SKM-1 (cell line): ENCODE measurements around the gene AURKB.
"Not testable (repeated sequence)": the region's sequence is repeated elsewhere in the genome, so short reads cannot be mapped to it uniquely, and the experiment has no call there.

Source experiments
- DNase-seq: peaks from one replicate; lab custom pipeline; 2025; ENCODE audit not compliant: unreplicated experiment; lab: John Stamatoyannopoulos, UW

AURKB gene

DNA sequence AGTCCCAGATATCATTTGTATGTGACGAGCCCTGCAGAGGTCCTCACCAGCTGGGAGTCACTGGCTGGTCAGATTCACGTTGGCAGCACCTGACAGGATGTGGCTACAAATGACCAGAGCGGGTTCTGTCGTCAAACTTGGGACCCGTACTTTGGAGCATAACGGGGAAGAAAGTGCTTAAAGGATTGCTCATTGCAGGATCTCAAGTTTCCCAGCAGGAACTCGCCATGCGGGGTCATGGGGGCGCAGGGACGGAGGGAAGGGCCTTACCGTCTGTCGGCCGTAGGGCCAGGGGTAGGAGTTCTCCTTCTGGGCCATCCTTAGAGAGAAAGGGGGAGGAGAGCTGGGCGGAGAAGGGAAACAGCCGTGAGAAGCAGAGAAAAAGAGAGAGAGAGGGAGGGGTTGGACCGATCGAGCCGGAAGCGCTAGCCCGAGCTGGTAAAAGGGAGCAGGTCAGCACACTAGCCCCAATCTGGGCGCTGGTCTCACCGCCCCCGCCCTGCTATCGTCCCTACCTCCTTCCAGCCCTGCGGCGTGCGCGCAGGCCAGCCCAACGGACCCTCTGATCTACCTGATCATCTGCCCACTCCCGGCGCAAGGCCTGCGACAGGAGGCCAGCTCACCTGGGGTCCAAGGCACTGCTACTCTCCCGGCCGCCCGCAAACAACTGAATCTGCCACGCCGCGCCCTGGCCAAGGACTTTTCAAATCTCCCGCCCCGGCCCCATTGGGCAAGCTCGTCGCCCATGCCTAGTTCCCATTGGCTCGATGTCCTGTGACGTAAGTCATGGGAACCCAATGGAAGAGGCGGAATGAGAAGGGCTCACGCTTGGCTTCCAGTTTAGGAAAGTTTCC lies at the start of gene AURKB:
TSS of gene AURKB (minus strand) at position 669 of the 854 bp plus-strand sequence. CDS start at position 318, 351 bp downstream.
- DNase-seq, result peak; percentile 64

DNA sequence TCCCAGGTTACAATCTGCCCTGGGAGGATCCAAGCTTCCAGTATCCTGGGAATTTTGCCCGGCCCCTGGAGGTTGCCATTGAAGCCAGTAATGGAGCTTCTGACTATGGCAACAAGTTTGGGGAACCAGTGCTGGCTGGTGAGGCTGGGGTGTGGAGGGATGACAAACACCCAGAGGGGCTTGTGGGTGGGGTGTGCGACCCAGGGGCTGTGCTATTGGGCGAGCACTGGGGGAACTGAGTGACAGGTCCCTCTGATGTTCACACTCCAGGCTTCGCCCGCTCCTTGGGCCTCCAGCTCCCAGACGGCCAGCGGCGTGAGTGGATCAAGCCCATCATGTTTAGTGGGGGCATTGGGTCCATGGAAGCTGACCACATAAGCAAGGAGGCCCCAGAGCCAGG lies 47.4 kb upstream of the AURKB start:
- DNase-seq, result no peak

DNA sequence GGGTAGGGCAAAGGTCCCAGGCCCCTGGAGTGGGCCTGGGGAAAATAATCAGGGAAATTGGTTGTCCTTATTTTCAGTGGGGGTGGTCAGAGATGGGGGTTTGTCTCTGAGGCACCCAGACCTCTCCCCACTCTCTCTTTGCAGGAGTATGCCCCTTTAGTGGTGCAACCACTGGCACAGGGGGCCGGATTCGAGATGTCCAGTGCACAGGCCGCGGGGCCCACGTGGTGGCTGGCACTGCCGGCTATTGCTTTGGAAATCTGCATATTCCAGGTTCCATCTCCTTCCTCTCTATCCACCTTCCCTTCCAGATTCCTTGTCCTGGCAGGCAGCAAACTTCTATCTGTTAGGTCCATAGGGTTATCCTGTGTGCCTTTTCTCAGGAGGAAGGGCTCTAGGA lies 46.3 kb upstream of the AURKB start:
- no peak for DNase-seq

DNA sequence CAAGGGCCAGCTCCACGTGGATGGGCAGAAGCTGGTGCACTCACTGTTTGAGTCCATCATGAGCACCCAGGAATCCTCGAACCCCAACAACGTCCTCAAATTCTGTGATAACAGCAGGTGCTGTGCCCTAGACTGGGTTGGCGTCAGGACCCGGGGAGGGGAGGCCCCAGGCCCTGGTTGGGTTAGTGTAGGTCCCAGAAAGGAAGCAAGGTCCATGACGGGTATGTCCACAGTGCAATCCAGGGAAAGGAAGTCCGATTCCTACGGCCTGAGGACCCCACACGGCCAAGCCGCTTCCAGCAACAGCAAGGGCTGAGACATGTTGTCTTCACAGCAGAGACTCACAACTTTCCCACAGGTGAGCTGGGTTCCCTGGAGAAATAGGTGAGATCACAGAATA lies 45.9 kb upstream of the AURKB start:
- no peak for DNase-seq

DNA sequence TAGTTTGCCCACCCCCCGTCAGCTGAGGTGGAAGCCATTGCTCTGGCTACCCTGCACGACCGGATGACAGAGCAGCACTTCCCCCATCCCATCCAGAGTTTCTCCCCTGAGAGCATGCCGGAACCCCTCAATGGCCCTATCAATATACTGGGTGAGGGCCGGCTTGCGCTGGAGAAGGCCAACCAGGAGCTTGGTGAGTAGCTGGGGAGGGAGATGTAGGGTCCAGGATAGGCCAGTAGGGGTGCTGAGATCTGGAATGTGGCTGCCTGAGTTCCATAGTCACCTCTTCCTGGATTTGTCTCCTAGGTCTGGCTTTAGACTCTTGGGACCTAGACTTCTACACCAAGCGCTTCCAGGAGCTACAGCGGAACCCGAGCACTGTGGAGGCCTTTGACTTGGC lies 45.1 kb upstream of the AURKB start:
- no peak for DNase-seq

DNA sequence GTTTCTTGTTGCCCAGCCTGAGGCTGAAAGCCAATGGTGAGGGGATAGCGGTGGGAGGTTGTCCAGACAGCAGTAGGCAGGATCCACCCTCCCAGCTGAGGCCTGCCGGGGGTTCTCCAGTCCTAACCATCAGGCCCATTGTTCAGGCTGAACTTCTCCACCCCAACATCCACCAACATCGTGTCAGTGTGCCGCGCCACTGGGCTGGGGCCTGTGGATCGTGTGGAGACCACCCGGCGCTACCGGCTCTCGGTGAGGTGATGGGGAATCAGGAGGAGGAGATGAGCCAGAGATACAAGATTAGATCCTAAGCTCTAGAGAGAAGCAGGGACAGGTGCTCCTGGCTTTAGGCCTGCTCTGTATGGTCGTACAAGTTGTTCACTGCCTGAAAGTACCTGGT lies 44.5 kb upstream of the AURKB start:
- DNase-seq, result no peak

DNA sequence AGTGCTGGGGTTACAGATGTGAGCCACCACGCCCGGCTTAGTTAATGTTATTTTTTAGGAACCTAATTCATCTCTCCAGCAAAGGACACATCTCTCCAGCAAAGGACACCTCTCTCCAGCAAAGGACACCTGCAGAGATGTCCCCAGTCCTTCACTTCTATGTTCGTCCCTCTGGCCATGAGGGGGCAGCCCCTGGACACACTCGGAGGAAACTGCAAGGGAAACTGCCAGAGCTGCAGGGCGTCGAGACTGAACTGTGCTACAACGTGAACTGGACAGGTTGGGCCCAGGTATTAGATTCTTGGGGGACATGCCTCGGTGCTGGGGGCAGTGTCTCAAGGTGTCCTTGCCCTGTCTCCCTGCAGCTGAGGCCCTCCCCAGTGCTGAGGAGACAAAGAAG lies 43.4 kb upstream of the AURKB start:
- no peak for DNase-seq

DNA sequence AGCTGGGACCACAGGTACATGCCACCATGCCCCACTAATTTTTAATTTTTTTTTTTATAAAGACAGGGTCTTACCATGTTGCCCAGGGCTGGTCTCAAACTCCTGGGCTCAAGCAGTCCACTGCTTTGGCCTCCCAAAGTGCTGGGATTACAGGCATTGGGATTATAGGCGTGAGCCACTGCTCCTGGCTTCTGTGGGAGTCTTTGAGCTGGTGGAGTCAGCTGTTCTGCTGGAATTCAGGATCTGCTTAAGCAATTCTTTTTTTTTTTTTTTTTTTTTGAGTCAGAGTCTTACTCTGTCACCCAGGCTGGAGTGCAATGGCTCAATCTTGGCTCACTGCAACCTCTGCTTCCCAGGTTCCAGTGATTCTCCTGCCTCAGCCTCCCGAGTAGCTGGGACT lies 41.0 kb upstream of the AURKB start:
- not testable (repeated sequence) for DNase-seq

DNA sequence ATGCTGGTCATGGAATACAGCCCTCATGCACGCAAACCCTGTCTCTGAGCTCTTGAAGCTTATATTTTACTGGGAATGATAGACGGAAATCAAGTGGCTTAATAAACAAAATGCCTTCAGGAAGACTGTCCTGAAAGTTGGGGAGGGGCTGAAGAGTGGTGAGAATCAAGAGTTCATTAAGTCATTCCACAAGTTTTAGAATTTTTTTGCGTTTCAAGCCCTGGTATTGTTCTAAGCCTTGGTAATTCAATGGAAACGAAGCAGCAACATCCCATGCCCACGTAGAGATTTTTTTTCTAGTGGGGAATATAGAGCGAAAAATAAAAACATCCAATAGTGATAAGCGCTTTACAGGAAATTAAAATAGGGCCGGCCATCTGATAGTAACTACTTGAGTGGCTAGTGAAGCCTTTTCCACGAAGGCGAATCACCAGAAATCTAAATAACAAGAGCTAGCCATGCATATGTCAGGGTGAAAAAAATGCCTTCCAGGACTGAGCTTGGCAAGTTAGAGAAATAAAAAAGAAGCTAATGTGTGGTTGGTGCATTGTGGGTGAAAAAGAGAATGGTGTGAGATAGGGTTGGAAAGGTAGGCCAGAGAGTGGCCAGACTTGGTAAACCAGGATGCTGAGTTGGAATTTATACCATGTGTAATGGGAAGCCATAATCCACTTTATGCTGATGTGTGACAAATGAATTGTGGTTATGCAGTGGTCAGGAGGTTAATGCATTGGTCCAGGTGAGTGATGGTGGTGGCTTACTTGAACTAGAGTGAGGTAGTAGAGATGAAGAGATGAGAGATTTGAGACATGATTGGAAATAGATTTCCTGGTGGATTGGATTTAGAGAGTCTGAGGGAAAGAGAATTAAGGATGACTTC lies 39.5 kb upstream of the AURKB start:
- DNase-seq, result no peak

DNA sequence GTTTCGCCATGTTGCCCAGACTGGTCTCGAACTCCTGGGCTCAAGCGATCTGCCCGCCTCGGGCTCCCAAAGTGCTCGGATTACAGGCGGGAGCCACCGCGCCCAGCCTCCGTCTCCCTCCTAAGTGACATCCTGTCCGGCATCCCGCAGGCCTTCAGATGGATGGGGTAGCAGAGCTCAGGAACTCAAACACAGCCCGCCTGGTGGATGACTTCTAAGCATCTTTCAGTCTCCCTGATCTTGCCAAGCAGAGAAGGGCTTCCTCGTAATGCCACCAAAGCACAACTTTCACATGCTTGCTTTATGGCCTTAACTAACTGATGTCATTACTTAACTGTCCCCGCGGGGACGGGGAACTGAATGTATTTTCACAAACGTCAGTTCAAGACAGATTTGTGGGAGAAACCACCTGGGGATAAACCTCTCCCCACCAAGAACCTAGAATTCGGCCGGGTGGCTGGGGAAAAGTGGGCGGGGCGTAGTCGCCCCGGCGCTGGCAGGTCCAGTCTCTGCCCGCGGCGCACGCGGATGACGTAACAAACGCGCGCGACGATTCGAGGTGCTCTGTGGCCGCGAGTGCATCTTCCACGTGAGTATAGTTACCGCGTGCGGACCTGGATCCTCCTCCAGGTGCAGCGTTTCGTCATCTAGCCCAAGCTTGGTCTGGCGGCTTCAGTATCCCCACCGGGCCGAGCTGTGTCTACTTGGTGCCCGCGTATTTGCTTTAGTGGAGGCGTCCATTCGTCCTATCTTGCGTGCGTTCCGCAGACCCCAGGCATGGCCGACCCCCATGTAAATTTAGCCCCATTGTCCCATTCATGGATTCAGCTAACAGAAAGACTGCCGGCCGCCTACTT lies 38.6 kb upstream of the AURKB start, which contains the start of gene PFAS:
TSS of gene PFAS (plus strand) at position 539 of the 857 bp plus-strand sequence. CDS start 4,649 bp downstream, outside the sequence.
- DNase-seq, result peak; percentile 40

DNA sequence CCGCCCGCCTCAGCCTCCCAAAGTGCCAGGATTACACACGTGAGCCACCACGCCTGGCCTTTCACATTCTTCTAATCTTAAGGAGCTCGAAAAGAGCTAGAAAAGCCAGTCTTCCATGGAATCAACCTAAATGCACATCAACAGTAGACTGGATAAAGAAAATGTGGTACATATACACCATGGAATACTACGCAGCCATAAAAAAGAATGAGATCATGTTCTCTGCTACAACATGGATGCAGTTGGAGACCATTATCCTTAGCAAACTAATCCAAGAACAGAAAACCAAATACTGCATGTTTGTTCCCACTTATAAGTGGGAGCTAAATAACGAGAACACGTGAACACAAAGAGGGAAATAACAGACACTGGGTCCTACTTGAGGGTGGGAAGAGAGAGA lies 34.4 kb upstream of the AURKB start:
- no peak for DNase-seq

DNA sequence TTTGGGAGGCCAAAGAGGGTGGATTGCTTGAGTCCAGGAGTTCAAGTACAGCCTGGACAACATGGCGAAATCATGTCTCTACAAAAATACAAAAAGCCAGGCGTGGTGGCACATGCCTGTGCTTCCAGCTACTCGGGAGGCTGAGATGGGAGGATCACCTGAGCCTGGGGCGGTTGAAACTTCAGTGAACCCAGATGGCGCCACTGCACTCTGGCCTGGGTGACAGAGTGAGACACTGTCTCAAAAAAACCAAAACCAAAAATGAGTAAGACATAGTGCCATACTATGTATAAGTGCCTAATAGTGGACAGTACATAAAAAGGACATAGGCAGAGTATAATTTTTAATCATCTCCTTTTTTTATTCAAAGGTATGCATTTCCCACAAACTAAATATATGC lies 33.5 kb upstream of the AURKB start:
- DNase-seq, result no peak

DNA sequence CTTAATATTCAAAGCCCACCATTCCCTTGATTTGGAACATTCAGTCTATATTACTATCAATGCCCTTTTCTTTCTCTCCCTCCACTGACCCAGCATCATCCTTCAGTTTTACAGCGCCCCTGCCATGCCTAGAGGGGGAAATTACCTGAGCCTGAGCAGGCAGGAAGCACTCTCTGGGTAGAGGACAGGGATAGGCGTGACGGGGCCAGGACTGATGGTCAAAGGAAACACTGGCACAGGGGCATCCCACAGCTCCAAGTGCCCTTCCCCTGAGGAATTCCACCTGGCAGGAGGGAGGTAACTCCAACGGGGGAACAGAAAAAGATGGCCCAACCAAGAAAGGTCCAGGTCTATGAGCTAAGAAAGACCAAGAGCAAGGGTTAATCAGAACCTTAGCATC lies 27.5 kb upstream of the AURKB start:
- DNase-seq, result no peak

DNA sequence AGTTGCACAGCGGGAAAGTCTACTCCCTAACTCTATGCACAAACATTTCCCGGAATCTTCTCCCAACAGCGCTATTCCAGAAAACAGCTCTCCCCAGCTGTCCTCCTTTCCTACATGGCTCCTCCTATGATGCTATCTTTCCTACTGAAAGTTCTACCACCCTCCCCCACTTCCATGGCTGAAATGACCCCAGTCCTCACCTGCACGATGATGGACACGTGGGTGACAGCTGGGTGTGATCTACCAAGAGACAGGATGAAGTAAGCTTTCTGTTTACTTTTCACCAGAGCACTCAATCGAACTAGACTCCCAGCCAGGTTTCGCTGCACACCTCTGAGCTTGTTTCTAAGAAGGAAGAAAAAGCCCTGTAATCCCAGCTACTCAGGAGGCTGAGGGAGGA lies 26.8 kb upstream of the AURKB start:
- no peak for DNase-seq

DNA sequence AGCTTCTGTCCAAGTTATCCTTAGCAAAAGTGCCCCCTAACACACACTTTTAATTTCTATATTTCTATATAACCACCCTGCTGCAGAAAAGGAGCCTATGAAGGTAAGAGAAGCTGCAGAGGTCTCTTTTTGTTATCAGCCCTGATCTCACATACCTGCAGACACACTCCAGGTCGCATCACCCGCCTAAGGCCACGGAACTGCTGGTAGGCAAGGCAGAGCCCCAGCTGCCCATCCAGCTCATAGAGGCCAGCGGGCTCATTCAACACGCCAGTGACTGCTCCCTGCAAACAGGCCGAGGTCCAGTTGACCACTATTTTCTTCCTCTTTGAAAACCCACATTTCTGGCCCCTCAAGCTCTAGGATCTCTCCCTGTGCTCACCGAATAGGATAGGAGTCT lies 25.3 kb upstream of the AURKB start:
- no peak for DNase-seq

DNA sequence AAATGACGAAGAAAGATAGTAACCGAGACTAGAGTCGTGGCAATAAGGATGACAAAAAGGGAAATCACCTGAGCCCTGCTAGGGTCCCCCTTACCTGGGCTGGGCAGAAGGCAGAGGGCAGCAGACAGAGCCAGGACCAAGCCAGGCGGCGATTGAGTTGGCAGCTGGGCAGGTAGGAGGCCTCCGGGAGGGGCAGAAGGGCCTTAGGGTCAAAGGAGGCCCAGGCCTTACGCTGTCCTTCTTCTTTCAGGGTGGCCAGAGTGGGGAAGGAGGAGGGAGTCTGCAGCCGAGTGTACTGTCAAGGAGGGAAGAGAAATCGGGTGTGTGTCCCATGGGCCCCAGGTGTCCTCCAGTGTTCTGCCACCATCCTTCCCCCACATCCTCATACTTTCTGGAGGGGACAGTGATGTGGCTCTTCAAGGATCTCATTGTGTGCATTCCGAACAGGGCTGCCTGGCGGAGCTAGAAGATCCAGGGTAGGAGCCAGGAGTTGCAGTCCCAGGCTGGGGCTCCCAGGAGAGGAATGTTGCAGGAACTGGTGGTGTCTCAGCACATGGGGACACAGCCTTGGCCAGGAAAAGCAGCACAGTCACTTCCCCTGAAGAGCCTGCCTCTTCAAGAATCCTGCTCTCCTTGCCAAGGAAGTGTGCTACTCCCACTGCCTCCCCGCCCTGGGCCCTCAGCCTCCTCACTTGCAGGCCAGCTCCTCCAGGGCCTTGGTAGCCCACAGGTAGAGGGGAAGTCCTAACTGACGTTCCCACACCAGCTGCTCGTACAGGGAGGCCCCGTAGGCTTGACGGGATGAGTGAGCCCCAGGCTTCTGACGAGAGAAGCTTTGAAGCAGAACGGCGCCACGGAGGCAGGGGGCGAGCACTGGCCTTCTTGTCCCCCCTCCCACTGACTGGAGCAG lies 24.2 kb upstream of the AURKB start:
- no peak for DNase-seq

DNA sequence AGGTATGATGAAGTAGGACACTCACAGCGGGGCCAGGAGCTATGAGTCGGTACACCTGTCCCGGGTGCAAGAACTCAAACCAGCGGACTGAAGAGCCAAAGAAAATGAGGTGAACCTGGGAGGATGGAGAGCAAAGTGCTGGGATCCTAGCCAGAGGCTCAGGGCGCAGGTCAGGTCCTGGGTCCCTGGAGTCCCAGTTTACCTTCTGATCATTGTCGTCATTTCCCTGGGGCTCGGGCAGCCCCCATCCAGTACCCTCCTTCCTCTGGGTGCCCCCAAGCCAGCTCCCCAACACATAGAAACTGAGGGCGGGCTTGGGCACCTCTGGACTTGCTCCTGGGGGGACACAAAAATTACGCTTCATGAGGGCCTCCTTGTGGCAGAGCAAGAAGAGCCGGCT lies 21.3 kb upstream of the AURKB start:
- no peak for DNase-seq

DNA sequence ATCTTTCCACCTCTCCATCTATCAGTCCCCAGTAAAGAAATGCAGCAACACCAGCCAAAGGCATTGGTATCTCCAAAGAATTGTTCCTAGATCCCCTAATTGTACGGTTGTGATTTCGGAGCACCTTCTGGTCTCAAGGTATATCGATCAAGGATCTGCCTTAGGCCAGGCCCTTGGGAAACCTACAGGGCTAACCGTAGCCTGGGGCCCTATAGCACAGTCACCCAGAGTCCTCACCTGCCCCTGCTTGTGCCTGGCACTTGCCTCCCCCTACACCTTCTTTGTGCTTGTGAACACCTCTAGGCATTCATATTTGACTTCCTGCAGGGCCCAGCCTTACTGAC lies 16.8 kb upstream of the AURKB start:
- no peak for DNase-seq

DNA sequence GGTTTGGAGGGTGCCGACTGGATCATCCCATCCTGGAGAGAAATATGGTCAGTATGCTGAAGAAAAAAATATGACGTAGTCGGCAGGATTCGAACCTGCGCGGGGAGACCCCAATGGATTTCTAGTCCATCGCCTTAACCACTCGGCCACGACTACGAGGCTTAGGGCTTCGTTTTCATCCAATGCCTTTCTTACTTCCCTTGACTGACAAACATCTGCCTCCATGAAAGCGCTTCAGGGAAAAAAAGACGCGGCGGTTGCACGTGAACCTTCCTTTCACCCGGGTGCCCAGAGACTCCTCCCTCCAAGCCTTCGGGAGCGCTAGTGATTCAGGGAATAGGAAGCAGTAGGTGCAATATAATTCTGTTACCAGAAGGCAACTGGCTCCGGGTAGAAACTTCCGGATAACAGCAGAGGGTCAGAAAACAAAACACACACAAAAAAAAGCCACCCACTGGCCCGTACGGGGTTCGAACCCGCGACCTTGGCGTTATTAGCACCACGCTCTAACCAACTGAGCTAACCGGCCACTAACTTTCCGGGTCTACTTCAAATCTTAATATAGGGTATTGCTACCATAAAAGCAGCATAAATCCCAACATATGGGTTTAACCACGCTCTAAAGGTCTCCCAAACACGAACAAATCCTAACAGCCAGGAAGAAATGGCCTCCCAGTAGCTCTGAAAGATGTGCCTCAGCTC lies 16.3 kb upstream of the AURKB start:
- DNase-seq, result peak; percentile 21
